Neural progenitor cell (in vitro differentiated cells): Measurements from ENCODE around the gene RPS24.

ENCODE experiments used
- CTCF ChIP-seq: fragments of 200-600 bp; sonication (generic); IDR thresholded peaks from 2 replicates; pipeline ENCODE4 v1.5.1; 2017; ENCODE audit warnings: antibody characterized with exemption, mild to moderate bottlenecking
- EZH2 ChIP-seq: fragments of 200-600 bp; sonication (generic); IDR thresholded peaks from 2 replicates; pipeline ENCODE4 v1.6.1; 2017; ENCODE audit warnings: antibody characterized with exemption, mild to moderate bottlenecking, moderate library complexity
- EZH2phosphoT487 ChIP-seq: fragments of 200-600 bp; sonication (generic); IDR thresholded peaks from 2 replicates; pipeline ENCODE4 v1.6.1; 2017; ENCODE audit warnings: antibody characterized with exemption

GRCh38 chr10:78039743-78040142 is 6.1 kb downstream of the RPS24 start:
- no peak for TF ChIP-seq CTCF
- no peak for TF ChIP-seq EZH2
- no peak for TF ChIP-seq EZH2phosphoT487
